GM12801 (cell line): Measurements from ENCODE around the gene LACTB.

Source experiments
- TF ChIP-seq, protein P1 (sequence below): IDR thresholded peaks from one replicate; pipeline ENCODE4 v1.5.1; 2011; ENCODE audit warnings: control low read depth; ENCODE audit not compliant: insufficient read length; ENCODE audit errors: extremely low read depth

LACTB gene

DNA sequence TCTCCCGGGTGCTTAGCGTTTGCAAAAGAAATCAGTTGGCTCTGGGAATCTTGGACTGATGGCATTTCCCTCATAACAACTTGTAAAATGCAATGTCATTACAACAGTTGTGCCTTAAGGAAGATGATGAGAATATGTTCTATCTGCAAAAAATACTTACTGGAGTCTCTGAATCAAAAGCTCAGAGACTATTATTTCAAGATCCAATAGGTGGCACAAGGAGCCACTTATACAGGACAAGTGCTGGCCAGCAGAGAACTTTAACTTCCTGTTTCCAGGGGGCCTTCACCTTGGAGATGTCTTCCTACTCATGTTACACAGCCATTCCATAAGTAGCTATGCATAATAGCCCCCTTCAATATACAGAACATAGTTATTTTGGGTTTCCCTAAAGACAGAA lies 44.6 kb downstream of the LACTB start:
- TF ChIP-seq, protein P1, sequence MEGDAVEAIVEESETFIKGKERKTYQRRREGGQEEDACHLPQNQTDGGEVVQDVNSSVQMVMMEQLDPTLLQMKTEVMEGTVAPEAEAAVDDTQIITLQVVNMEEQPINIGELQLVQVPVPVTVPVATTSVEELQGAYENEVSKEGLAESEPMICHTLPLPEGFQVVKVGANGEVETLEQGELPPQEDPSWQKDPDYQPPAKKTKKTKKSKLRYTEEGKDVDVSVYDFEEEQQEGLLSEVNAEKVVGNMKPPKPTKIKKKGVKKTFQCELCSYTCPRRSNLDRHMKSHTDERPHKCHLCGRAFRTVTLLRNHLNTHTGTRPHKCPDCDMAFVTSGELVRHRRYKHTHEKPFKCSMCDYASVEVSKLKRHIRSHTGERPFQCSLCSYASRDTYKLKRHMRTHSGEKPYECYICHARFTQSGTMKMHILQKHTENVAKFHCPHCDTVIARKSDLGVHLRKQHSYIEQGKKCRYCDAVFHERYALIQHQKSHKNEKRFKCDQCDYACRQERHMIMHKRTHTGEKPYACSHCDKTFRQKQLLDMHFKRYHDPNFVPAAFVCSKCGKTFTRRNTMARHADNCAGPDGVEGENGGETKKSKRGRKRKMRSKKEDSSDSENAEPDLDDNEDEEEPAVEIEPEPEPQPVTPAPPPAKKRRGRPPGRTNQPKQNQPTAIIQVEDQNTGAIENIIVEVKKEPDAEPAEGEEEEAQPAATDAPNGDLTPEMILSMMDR = no peak

DNA sequence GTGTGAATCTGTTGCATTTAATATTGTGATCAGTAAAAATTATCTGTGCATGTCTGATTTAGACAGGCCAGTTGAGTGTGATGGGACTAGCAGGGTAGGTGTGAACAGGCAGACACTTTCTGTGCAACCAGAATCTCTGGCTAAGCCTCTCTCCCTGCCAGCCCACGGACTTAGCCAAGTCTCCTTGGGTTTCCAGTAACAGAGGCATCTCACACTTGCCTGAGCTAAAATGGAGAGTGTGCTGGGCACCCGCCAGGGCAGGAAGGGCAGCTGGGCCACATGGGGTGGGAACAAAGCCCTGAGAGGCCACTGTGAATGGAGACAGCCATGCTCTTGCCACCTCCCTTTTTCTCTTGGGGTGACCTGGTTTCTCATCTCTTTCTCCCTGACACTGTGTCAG lies 48.1 kb downstream of the LACTB start:
- TF ChIP-seq, protein P1 = no peak

DNA sequence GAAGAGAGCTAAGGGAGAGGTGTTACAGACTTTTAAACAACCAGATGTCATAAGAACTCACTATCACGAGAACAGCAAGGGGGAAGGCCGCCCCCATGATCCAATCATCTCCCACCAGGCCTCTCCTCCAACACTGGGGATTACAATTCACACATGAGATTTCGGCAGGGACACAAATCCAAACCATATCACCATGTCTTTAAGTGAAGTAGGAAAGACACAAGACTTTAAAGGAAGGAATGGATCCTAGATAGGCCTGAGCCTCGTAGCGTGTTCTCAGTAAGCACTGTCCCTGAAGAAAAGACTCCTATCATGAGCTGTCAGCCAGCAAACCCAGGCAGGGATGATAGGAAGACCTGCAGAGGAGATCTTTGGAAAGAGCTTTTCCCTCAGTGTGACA lies 50.7 kb downstream of the LACTB start:
- TF ChIP-seq, protein P1 = no peak

DNA sequence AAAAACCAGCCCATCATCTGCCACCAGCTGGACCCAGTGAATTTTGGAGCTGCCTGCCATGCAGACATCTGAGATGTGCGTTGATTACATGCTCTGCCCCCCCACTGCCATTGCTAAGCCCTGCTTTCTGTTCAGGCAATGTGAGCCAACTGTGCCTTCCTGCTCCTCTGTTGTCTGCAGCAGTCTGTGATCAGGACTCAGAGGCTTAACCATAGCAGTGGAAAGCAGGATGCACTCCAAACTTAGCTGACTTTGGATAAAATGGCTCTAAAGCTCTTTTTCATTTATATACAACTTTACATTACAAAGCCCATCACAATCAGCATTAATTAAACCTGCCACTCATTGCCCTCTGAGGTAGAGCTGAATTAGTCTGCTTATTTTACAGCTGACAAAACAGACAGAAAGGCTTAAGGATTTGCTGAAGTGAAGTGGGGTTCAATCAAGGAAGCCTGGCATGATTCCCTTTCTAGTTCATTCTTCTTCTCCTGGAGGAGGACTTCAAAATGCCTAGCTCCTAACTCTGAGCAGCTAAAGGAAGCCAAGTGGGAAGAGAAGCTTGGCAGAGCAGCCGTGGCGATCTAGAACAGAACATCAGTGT lies 51.3 kb downstream of the LACTB start:
- TF ChIP-seq, protein P1 = no peak

DNA sequence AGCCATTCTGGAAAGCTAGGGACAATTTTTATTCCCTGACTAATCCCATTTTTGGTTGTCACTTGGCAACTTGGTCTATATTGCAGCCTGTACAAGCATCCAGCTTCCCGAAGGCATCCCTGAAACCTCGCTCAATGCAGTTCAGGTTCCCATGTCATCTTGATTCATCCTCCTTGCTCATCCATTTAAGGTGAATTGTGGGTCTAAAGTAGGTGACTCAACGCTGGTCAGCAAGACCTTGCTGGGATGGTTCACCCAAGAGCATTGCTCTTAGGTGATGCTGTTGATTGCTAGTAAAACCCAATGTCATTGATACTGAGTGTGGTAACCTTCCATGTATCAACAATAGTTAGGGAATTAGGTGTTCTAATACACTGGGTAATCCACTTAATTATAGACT lies 54.6 kb downstream of the LACTB start:
- TF ChIP-seq, protein P1 = no peak

DNA sequence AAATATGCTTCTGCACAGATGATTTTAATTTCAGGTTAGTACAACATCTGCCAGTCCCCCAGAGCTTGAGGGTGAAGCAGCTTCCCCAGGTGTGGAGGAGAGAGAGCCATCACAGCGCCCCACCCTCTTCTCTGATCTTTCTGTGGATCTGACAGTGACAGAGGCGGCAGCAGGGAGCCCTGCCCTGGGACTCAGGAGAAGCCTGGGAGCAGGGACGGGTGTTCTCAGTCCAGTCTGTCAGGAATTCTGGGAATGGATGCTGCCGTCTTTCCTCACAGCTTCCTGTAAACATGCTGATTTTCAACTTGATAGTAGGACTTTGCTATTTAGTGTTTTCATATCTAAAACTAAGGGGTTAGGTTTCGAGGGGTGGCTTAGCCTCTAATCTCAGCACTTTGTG lies 56.4 kb downstream of the LACTB start:
- TF ChIP-seq, protein P1 = no peak

DNA sequence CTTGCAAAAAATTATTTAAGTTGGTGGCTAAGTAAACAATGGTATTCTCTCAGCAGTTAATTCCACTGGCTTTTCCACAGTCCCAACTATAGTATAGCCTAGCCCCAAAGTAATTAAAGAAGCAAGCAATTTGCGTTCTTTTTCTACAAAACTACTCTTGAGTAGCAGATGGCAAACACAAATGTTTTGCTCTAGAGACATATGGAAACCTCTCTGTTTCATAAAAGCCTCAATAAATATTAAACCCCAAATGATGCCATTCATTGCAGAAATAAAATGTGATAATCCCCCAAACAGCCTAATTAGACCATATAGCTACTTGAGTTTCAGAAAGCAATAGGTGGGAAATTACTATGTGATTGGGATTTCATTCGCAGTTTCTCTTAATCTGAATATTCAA lies 59.1 kb downstream of the LACTB start:
- TF ChIP-seq, protein P1 = no peak
